Endometrial microvascular endothelial cells (primary cell): ENCODE results near the gene LCN15. TPM values are rescaled to one million over a fixed set of nuclear protein-coding genes. Genes with fewer than 3 reads are reported as not detected.

Experiments used
- in situ Hi-C: cut with HindIII; loops from 2 replicates; pipeline ENCODE4 v1.10.0; 2017; ENCODE audit warnings: low sequenced_read_pairs, low pct_unique_long_range_greater_than_20kb; ENCODE audit errors: inconsistent ontology term
- total RNA-seq: library from RNA; depleted of rRNA; stranded (reverse); fragments of >200 nt; gene quantifications from one replicate; pipeline ENCODE4 v1.2.3, GENCODE V29; 2015; ENCODE audit errors: inconsistent ontology term

LCN15 gene
- total RNA-seq, 1 donor from 2014 or later = not detected

GRCh38 chr9:136728548-136729123 lies 35.7 kb downstream of the LCN15 start:
- in situ Hi-C loops = no loop called here

GRCh38 chr9:136728080-136728547 lies 36.2 kb downstream of the LCN15 start:
- in situ Hi-C loops = no loop called here

GRCh38 chr9:136726631-136727191 lies 37.6 kb downstream of the LCN15 start:
- in situ Hi-C loops = no loop called here

GRCh38 chr9:136726118-136726517 lies 38.2 kb downstream of the LCN15 start:
- in situ Hi-C loops = no loop called here

GRCh38 chr9:136725612-136726011 lies 38.7 kb downstream of the LCN15 start:
- in situ Hi-C loops = no loop called here

GRCh38 chr9:136724772-136725171 lies 39.5 kb downstream of the LCN15 start:
- in situ Hi-C loops = no loop called here

- in situ Hi-C loops = no loop called here
These were observed 40.3 kb downstream of the LCN15 start for GRCh38 chr9:136723989-136724388.

GRCh38 chr9:136723362-136723976 lies 40.8 kb downstream of the LCN15 start:
- in situ Hi-C loops = no loop called here

- in situ Hi-C loops = no loop called here
These were observed 41.4 kb downstream of the LCN15 start for GRCh38 chr9:136722969-136723356.

GRCh38 chr9:136722093-136722968 lies 42.0 kb downstream of the LCN15 start:
- in situ Hi-C loops = no loop called here

GRCh38 chr9:136721339-136722092 lies 42.8 kb downstream of the LCN15 start:
- in situ Hi-C loops = no loop called here

GRCh38 chr9:136720898-136721338 lies 43.4 kb downstream of the LCN15 start:
- in situ Hi-C loops = no loop called here

GRCh38 chr9:136720251-136720897 lies 43.9 kb downstream of the LCN15 start:
- in situ Hi-C loops = no loop called here

GRCh38 chr9:136719195-136719880 lies 45.0 kb downstream of the LCN15 start:
- in situ Hi-C loops = no loop called here

GRCh38 chr9:136718345-136719194 lies 45.7 kb downstream of the LCN15 start:
- in situ Hi-C loops = no loop called here

- in situ Hi-C loops = no loop called here
These were observed 46.9 kb downstream of the LCN15 start for GRCh38 chr9:136717399-136717798.

GRCh38 chr9:136714893-136715274 lies 49.4 kb downstream of the LCN15 start:
- in situ Hi-C loops = no loop called here
